ENCODE results near the gene LRCOL1.

DNA sequence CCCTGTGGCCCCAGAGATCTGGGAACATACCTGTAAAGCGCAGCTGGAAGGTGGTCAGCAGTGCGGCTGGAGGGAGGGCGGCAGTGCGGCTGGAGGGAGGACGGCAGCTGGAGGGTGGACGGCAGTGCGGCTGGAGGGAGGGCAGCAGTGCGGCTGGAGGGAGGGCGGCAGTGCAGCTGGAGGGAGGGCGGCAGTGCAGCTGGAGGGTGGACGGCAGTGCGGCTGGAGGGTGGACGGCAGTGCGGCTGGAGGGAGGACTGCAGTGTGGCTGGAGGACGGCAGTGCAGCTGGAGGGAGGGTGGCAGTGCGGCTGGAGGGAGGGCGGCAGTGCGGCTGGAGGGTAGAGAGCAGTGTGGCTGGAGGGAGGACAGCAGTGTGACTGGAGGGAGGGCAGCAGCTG is 23.5 kb downstream of the LRCOL1 start:
- TF ChIP-seq, protein P1, sequence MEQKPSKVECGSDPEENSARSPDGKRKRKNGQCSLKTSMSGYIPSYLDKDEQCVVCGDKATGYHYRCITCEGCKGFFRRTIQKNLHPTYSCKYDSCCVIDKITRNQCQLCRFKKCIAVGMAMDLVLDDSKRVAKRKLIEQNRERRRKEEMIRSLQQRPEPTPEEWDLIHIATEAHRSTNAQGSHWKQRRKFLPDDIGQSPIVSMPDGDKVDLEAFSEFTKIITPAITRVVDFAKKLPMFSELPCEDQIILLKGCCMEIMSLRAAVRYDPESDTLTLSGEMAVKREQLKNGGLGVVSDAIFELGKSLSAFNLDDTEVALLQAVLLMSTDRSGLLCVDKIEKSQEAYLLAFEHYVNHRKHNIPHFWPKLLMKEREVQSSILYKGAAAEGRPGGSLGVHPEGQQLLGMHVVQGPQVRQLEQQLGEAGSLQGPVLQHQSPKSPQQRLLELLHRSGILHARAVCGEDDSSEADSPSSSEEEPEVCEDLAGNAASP (CRISPR knock-in tag; IDR thresholded peaks at IDR 0.05; ENCODE audit: borderline replicate concordance), result no peak
- no peak for TF ChIP-seq TCF7L2 (IDR thresholded peaks at IDR 0.05; ENCODE audit: low read depth, low read length)
- TF ChIP-seq PHF20 (CRISPR knock-in tag; IDR thresholded peaks at IDR 0.05), result no peak
- no peak for TF ChIP-seq MED1 (CRISPR knock-in tag; IDR thresholded peaks at IDR 0.05)
- TF ChIP-seq ZFP1 (CRISPR knock-in tag; IDR thresholded peaks at IDR 0.05), result no peak

Measured in HepG2 (cell line).